SJSA1 (cell line): Measurements from ENCODE around the gene TRABD. TPM values are rescaled to one million over a fixed set of nuclear protein-coding genes. Genes with fewer than 3 reads are reported as not detected.
"Not testable (repeated sequence)": the region's sequence is repeated elsewhere in the genome, so short reads cannot be mapped to it uniquely, and the experiment has no call there.

Source experiments
- DNase-seq, 2 experiments: peaks; one replicate each; pipeline ENCODE4 v3.0.0-alpha.2; 2015 to 2020; ENCODE audit warnings: low spot score in 2 of 2, low read depth in 1 of 2
- H3K27ac ChIP-seq: fragments of 250-450 bp; sonication (Bioruptor Pico); 2 replicates; pipeline ENCODE4 v1.5.1; 2020; ENCODE audit warnings: mild to moderate bottlenecking, moderate library complexity
- H3K27me3 ChIP-seq: fragments of 250-450 bp; sonication (Bioruptor Pico); replicated peaks from 2 replicates; pipeline ENCODE4 v1.5.1; 2020; ENCODE audit warnings: mild to moderate bottlenecking, moderate library complexity
- H3K36me3 ChIP-seq: fragments of 250-450 bp; sonication (Bioruptor Pico); 2 replicates; pipeline ENCODE4 v1.5.1; 2020; ENCODE audit warnings: mild to moderate bottlenecking
- H3K4me1 ChIP-seq: fragments of 250-450 bp; sonication (Bioruptor Pico); replicated peaks from 2 replicates; pipeline ENCODE4 v1.6.1; 2021; ENCODE audit warnings: mild to moderate bottlenecking
- H3K4me3 ChIP-seq: fragments of 250-450 bp; sonication (Bioruptor Pico); 2 replicates; pipeline ENCODE4 v1.5.1; 2020; ENCODE audit warnings: mild to moderate bottlenecking
- H3K9me3 ChIP-seq: fragments of 250-450 bp; sonication (Bioruptor Pico); replicated peaks from 2 replicates; pipeline ENCODE4 v1.5.1; 2020; ENCODE audit warnings: mild to moderate bottlenecking
- total RNA-seq: library from RNA; depleted of rRNA; stranded (reverse); fragments of >200 nt; shearing (Covaris generic); gene quantifications from 2 replicates; pipeline ENCODE4 v1.2.3, GENCODE V29; 2014; rRNA removed

Gene TRABD
- total RNA-seq: 27.0 and 29.1 TPM in 2 replicates

GRCh38 chr22:50185375-50186087, at the start of gene TRABD:
TRABD (plus strand) TSS chr22:50185913; CDS start chr22:50193061, 7,148 bp downstream.
- no peaks in the 10 kb centered on the region for H3K27me3 ChIP-seq
- H3K27ac ChIP-seq: no peak within 1 kb of the TSS
- H3K9me3 ChIP-seq: no peaks in the 10 kb centered on the region
- peaks cover 15% of the 10 kb centered on the region for H3K36me3 ChIP-seq
- peak; percentile 70 to 90 for DNase-seq
- H3K4me3 ChIP-seq: peak within 1 kb of the TSS; percentile 75
- H3K4me1 ChIP-seq: peaks cover 37% of the 10 kb centered on the region

GRCh38 chr22:50136581-50137015, 49.1 kb upstream of the TRABD start:
- no peak overlapping the region for H3K4me3 ChIP-seq
- peaks cover 3% of the 10 kb centered on the region for H3K4me1 ChIP-seq
- H3K27me3 ChIP-seq: no peaks in the 10 kb centered on the region
- H3K9me3 ChIP-seq: peaks cover 3% of the 10 kb centered on the region; the same call in 1 of the 2 replicates
- no peak overlapping the region for H3K27ac ChIP-seq
- peak in 1 of 2 experiments; percentile 20 for DNase-seq
- no peaks in the 10 kb centered on the region for H3K36me3 ChIP-seq

- H3K36me3 ChIP-seq, H3K9me3 ChIP-seq, H3K27ac ChIP-seq: not testable (repeated sequence)
Observed at GRCh38 chr22:50137277-50137676, 48.4 kb upstream of the TRABD start.

GRCh38 chr22:50138041-50138440, 47.7 kb upstream of the TRABD start:
- no peaks in the 10 kb centered on the region for H3K36me3 ChIP-seq
- no peak overlapping the region for H3K4me3 ChIP-seq
- DNase-seq: peak in 1 of 2 experiments; percentile 18
- H3K27me3 ChIP-seq: no peaks in the 10 kb centered on the region
- peaks cover 7% of the 10 kb centered on the region for H3K4me1 ChIP-seq
- H3K9me3 ChIP-seq: no peaks in the 10 kb centered on the region
- no peak overlapping the region for H3K27ac ChIP-seq

More at GRCh38 chr22:50137277-50137676, 48.4 kb upstream of the TRABD start:
- H3K27me3 ChIP-seq, H3K4me1 ChIP-seq, H3K4me3 ChIP-seq: not testable (repeated sequence)
- peak in 1 of 2 experiments; percentile 10 for DNase-seq

- Histone ChIP-seq H3K36me3 (no peaks in the 10 kb centered on the region), H3K27ac (no peak overlapping the region), H3K27me3 (no peaks in the 10 kb centered on the region), H3K4me3 (no peak overlapping the region), H3K9me3 (no peaks in the 10 kb centered on the region), H3K4me1 (peaks cover 7% of the 10 kb centered on the region)
- DNase-seq: peak in 1 of 2 experiments; percentile 5
Observed at GRCh38 chr22:50138988-50139387, 46.7 kb upstream of the TRABD start.

GRCh38 chr22:50139843-50140415, 45.8 kb upstream of the TRABD start:
- DNase-seq: peak in 1 of 2 experiments; percentile 13
- H3K27ac ChIP-seq: no peak overlapping the region

GRCh38 chr22:50140615-50141014, 45.1 kb upstream of the TRABD start:
- no peak overlapping the region for H3K4me3 ChIP-seq
- H3K9me3 ChIP-seq: no peaks in the 10 kb centered on the region
- peaks cover 7% of the 10 kb centered on the region for H3K4me1 ChIP-seq
- no peaks in the 10 kb centered on the region for H3K36me3 ChIP-seq
- H3K27me3 ChIP-seq: no peaks in the 10 kb centered on the region
- DNase-seq: peak in 1 of 2 experiments; percentile 2
- no peak overlapping the region for H3K27ac ChIP-seq

More at GRCh38 chr22:50139843-50140415, 45.8 kb upstream of the TRABD start:
- no peaks in the 10 kb centered on the region for H3K36me3 ChIP-seq
- H3K9me3 ChIP-seq: no peaks in the 10 kb centered on the region
- H3K4me3 ChIP-seq: no peak overlapping the region
- peaks cover 7% of the 10 kb centered on the region for H3K4me1 ChIP-seq
- no peaks in the 10 kb centered on the region for H3K27me3 ChIP-seq

- no peak overlapping the region for H3K4me3 ChIP-seq
- H3K27me3 ChIP-seq: no peaks in the 10 kb centered on the region
- peak in 1 of 2 experiments; percentile 44 for DNase-seq
- H3K27ac ChIP-seq: no peak overlapping the region
- no peaks in the 10 kb centered on the region for H3K36me3 ChIP-seq
- no peaks in the 10 kb centered on the region for H3K9me3 ChIP-seq
- peaks cover 7% of the 10 kb centered on the region for H3K4me1 ChIP-seq
Observed at GRCh38 chr22:50141462-50141861, 44.3 kb upstream of the TRABD start.

GRCh38 chr22:50141891-50142363, 43.8 kb upstream of the TRABD start:
- Histone ChIP-seq H3K36me3 (no peaks in the 10 kb centered on the region), H3K9me3 (no peaks in the 10 kb centered on the region), H3K27ac (no peak overlapping the region), H3K27me3 (no peaks in the 10 kb centered on the region), H3K4me3 (no peak overlapping the region), H3K4me1 (peaks cover 7% of the 10 kb centered on the region)
- peak; percentile 30 to 49 for DNase-seq

GRCh38 chr22:50143096-50143495, 42.6 kb upstream of the TRABD start:
- Histone ChIP-seq H3K4me1 (peaks cover 7% of the 10 kb centered on the region), H3K27ac (no peak overlapping the region), H3K4me3 (no peak overlapping the region), H3K9me3 (no peaks in the 10 kb centered on the region), H3K36me3 (no peaks in the 10 kb centered on the region), H3K27me3 (no peaks in the 10 kb centered on the region)
- peak in 1 of 2 experiments; percentile 7 for DNase-seq

GRCh38 chr22:50144005-50144614, 41.6 kb upstream of the TRABD start:
- Histone ChIP-seq H3K4me3 (no peak overlapping the region), H3K27me3 (no peaks in the 10 kb centered on the region), H3K36me3 (no peaks in the 10 kb centered on the region), H3K9me3 (no peaks in the 10 kb centered on the region), H3K4me1 (peaks cover 7% of the 10 kb centered on the region), H3K27ac (no peak overlapping the region)
- peak in 1 of 2 experiments; percentile 38 for DNase-seq

GRCh38 chr22:50145721-50146438, 39.8 kb upstream of the TRABD start:
- no peaks in the 10 kb centered on the region for H3K9me3 ChIP-seq
- DNase-seq: peak in 1 of 2 experiments; percentile 39
- H3K36me3 ChIP-seq: no peaks in the 10 kb centered on the region
- no peak overlapping the region for H3K27ac ChIP-seq
- peaks cover 7% of the 10 kb centered on the region for H3K4me1 ChIP-seq
- no peak overlapping the region for H3K4me3 ChIP-seq
- no peaks in the 10 kb centered on the region for H3K27me3 ChIP-seq

- no peaks in the 10 kb centered on the region for H3K36me3 ChIP-seq
- H3K27ac ChIP-seq: no peak overlapping the region
- H3K4me1 ChIP-seq: peaks cover 3% of the 10 kb centered on the region; the same call in 1 of the 2 replicates
- DNase-seq: peak in 1 of 2 experiments; percentile 35
- H3K27me3 ChIP-seq: no peaks in the 10 kb centered on the region
- no peak overlapping the region for H3K4me3 ChIP-seq
- H3K9me3 ChIP-seq: no peaks in the 10 kb centered on the region
Observed at GRCh38 chr22:50146439-50147238, 39.1 kb upstream of the TRABD start.
